PC-3 (cell line): Measurements from ENCODE around the gene EFCAB6.

ENCODE experiments used
- CTCF ChIP-seq: fragments of 300-600 bp; sonication (generic); conservative IDR thresholded peaks from 2 replicates; pipeline ENCODE4 v1.5.1; 2017; ENCODE audit warnings: antibody characterized with exemption, low read depth, mild to moderate bottlenecking, low read length
- EZH2 ChIP-seq: fragments of 300-600 bp; sonication (generic); IDR thresholded peaks from one replicate; pipeline ENCODE4 v1.6.1; 2017; ENCODE audit warnings: antibody characterized with exemption, mild to moderate bottlenecking, low read length; ENCODE audit not compliant: unreplicated experiment
- EZH2phosphoT487 ChIP-seq: fragments of 300-600 bp; sonication (generic); IDR thresholded peaks from 2 replicates; pipeline ENCODE4 v1.6.1; 2018; ENCODE audit warnings: mild to moderate bottlenecking, antibody characterized with exemption, low read length, borderline replicate concordance

- no peak for TF ChIP-seq CTCF
- no peak for TF ChIP-seq EZH2phosphoT487
- no peak for TF ChIP-seq EZH2
These were observed 268.4 kb downstream of the EFCAB6 start for GRCh38 chr22:43543522-43544288.
